ENCODE measurements around the gene TMED6.
"Not testable (repeated sequence)": the region's sequence is repeated elsewhere in the genome, so short reads cannot be mapped to it uniquely, and the experiment has no call there.

TMED6 gene

GRCh38 chr16:69301861-69302260 is 49.7 kb downstream of the TMED6 start:
- no peak for DNase-seq (ENCODE audit: low spot score)

GRCh38 chr16:69301187-69301586 is 50.4 kb downstream of the TMED6 start:
- DNase-seq (ENCODE audit: low spot score): no peak

- DNase-seq (ENCODE audit: low spot score): no peak
Measured at GRCh38 chr16:69298261-69298660, 53.3 kb downstream of the TMED6 start.

GRCh38 chr16:69296771-69297170 is 54.8 kb downstream of the TMED6 start:
- DNase-seq (ENCODE audit: low spot score): not testable (repeated sequence)

- DNase-seq (ENCODE audit: low spot score): no peak
Measured at GRCh38 chr16:69294051-69294450, 57.5 kb downstream of the TMED6 start.

GRCh38 chr16:69293401-69293800 is 58.2 kb downstream of the TMED6 start:
- no peak for DNase-seq (ENCODE audit: low spot score)

All from AG08396 (cell line).